Skin of body (tissue), 2 donors: Measurements from ENCODE around the gene AP1M1. TPM values are rescaled to one million over a fixed set of nuclear protein-coding genes. Genes with fewer than 3 reads are reported as not detected.

ENCODE experiments used
- DNase-seq: peaks from one replicate; lab custom pipeline; 2025; lab: John Stamatoyannopoulos, UW
- total RNA-seq: library from RNA; depleted of rRNA; stranded (reverse); fragments of >200 nt; gene quantifications from one replicate; pipeline ENCODE4 v1.2.3, GENCODE V29; 2014

AP1M1 gene
- total RNA-seq, 1 donor from 2014 or later = 24.5 TPM

DNA sequence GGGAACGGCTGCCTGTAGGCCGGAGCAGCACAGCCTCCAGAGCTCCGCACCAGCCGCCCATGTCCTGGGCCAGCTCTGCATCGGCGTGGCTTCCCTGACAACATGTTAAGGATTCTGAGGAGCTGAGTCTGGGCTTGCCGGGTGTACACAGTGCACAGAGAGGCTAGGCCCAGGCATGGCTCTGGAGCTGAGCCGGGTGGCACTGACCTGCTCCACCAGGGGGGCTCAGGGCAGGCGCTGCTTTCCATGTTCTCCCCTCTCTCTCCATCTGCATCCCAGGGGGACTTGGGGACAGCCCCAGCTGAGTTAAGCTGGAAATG is 31.6 kb downstream of the AP1M1 start:
- no peak for DNase-seq

- no peak for DNase-seq
These were observed 34.4 kb downstream of the AP1M1 start for GRCh38 chr19:16232127-16232526.

- DNase-seq = no peak
These were observed 34.9 kb downstream of the AP1M1 start for GRCh38 chr19:16232568-16232967.

GRCh38 chr19:16233081-16233776 is 35.5 kb downstream of the AP1M1 start:
- DNase-seq = no peak

DNA sequence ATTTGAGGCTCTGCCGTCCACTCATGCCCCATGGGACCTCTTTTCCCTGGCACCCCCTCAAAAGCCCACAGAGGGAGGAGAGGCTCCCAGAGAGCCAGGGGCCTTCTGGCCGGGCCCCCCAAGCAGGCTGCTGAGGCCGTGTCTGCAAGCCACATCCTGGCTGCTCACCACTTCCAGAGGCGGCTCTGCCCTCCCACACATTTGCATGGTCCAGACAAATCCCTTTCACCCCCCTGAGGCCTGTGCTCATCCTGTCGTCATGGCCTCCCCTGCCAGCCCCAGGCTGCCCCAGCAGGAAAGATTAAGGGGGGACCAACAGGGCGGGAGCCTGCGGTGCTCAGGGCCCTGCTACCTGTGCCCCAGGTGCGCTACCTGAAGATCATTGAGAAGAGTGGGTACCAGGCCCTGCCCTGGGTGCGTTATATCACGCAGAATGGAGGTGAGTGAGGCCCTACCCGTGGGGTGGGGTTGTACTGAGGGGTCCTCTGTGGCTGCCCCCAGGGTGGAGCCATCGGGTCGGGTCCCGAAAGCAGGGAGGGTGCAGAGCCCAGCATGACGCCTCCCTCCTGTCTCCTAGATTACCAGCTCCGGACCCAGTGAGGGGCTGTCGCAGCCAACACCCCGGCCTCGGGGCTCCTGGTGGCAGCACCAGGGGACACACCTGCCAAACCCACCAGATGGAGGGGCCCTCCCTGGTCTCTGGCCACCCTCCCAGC is 36.3 kb downstream of the AP1M1 start:
- no peak for DNase-seq

- DNase-seq = no peak
These were observed 37.1 kb downstream of the AP1M1 start for GRCh38 chr19:16234552-16235445.

- no peak for DNase-seq
These were observed 38.3 kb downstream of the AP1M1 start for GRCh38 chr19:16235811-16236652.

DNA sequence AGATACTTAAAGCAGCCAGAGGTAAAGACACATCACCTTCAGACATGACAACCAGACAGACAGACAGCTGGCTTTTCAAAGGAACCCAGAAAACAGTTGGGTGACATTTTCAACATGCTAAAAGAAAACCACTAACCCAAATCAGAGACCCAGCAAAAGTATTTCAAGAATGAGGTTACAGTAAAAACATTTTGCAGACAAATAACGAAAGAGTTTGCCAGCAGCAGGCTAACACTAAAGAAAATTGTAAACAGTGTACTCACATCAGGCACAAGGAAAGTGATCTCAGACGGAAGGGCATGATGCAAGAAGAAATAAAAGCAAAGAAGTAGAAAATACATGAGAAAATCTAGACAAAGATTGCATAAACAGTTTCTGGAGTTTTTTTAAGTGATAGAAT is 46.4 kb downstream of the AP1M1 start:
- DNase-seq = no peak

DNA sequence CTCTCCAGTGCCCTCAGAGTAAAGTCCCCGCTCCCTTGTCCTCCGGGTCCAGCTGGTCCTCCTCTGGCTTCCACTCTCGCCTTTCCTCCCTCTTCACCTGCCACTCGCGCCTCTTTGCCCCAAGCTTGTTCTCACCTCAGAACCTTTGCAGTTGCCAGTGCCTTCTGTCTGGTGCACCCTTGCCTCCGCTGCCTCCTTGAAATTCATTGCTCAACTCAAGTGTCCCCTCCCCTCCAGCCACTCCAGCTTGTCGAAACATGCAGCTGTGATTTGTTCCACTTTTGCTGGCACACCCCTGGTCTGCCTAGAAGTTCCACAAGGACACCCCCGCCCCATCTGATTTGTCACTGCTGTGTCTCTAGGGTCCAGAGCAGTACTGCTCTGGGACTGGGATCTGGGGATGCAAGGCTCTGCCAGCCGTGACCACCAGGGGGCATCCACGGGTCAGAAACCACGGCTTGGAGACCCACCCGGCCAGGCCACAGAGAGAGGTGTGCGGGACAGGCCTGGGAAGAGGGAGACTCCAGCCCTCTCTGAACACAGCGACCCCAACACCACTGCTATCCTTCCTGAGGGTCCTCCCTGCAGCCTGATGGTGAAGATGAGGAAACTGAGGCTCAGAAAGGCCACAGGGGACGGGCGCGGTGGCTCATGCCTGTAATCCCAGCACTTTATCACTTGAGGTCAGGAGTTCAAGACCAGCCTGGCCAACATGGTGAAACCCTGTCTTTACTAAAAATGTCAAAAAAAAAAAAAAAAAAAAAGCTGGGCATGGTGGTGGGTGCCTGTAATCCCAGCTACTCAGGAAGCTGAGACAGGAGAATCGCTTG is 49.9 kb downstream of the AP1M1 start:
- peak; percentile 58 for DNase-seq

- DNase-seq = no peak
These were observed 50.8 kb downstream of the AP1M1 start for GRCh38 chr19:16248380-16249023.

GRCh38 chr19:16249826-16250404 is 52.2 kb downstream of the AP1M1 start:
- no peak for DNase-seq

DNA sequence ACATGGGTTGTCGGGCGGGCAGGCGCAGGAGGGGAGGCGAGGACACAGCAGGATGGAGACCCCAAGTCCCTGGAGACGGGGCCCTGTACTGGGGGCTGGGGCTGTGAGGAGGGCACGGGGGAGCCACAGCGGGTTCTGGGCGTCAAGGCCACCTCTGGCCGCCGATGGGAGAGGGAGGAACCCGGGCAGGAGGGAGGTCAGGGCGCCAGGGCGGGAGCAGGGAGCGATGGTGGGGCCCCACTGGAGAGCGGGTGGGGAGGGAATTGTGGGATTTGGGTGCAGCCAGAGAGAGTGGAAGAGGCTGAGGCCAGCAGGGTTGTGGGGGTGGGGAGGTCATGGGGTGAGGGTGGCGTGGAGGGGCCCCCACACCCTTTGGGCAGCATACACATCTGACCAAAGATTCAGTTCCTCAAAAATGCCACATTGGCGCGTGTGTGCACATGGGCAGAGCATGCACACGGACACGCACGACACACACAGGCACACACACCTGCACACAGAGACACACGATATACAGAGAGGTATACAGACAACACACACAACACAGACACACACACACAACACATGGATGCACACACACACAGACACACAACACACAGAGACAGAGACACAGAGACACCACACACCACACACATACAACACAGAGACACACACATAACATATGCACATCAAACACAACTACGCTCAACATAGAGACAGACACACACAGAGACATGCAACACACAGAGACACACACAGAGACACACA is 54.9 kb downstream of the AP1M1 start:
- DNase-seq = no peak

DNA sequence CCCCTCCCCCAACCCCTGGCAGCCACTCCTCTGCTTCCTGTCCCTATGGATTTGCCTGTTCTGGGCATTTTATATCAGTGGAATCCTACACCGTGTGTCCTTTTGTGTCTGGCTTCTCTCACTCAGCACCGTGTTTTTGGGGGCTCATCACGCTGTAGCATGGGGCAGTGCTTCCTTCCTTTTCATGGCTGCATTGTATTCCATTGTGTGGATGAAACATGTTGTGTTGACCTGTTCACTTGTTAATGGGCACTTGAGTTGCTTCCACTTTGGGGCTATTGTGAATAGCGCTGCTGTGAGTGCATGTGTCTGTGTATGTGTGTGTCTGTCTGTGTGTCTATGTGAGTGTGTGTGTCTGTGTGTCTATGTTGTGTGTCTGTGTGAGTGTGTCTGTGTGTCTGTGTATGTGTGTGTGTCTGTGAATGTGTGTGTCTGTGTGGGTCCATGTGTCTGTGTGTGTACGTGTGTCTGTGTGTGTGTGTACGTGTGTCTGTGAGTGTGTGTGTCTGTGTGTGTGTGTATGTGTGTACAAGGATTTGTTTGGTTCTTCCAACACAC is 57.2 kb downstream of the AP1M1 start:
- no peak for DNase-seq

DNA sequence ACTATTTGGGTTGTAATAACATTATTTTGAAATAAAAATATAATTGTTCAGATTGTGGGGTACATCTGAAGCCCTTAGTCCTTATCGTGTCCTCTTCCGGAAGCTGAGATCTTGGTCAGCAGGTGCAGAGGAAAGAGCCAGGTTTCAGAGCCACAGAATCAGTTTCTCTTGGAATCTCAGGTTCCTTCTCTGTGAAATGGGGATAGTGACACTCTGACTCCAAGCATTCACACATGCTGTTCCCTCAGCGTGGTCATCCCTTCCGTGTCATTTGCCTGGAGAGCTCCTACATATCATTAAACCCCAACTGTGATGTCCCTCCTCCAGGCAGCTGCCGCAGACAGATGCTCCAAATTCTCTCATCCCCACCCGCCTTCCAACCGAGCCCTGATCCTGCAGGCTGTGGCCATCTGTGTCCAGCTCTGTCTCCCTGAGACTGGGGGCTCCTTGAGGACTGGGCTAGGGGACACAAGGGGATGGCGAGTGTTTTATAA is 59.8 kb downstream of the AP1M1 start:
- no peak for DNase-seq

DNA sequence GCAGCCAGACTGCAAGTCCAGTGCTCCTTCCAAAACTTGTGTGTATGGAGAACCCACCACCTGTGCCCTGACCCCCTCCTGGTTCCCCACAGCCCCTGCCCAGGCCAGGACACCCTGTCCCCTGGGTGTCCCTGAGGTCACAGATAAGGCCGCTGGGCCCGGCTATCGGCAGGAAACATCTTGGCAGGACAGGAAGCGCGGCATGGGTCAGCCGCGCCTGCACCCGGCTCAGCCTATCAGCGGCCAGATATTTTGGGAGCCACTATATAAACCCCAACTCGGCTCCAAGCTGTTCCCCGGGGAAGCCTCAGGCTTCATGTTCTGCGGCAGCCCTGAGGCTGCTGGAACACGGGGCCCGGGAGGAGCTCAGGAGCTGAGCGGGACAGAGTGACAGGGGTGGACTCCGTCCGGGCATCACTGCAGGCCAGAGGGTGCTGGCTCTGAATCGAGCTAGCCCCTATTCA is 60.8 kb downstream of the AP1M1 start:
- DNase-seq = no peak

GRCh38 chr19:16259385-16260159 is 61.9 kb downstream of the AP1M1 start:
- DNase-seq = no peak

DNA sequence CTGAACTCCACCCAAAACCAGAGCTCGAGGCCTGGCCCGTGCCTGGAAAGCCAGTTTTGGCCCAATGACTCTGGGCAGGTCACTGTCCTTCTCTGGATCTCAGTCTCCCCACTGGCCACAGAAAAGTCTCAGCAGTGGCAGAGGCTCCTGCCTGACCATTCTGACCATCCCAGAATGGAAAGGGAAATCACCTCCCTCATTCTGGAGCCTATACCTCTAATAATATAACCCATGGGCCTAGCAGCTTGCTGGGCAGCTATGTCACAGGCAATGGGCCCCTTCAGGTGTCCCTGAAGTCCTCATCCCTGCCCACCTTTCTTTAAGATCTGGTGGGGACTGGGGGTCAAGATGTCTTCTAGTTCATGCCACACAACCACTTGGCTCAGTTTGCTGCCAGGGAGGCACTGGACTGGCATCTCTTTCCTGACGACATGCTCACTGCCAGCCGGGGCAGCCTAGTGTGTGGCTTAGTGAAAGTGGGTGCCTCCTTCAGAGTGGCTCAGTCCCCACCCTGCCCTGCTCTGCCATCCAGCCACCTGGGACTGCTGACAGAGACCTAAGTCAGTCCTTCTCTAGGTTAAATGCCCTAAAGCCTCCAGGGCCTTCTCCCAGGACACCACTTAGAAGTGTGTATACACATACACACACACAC is 62.6 kb downstream of the AP1M1 start:
- no peak for DNase-seq
